ENCODE results near the gene KRT81.
"Not testable (repeated sequence)": the region's sequence is repeated elsewhere in the genome, so short reads cannot be mapped to it uniquely, and the experiment has no call there.

Gene KRT81

DNA sequence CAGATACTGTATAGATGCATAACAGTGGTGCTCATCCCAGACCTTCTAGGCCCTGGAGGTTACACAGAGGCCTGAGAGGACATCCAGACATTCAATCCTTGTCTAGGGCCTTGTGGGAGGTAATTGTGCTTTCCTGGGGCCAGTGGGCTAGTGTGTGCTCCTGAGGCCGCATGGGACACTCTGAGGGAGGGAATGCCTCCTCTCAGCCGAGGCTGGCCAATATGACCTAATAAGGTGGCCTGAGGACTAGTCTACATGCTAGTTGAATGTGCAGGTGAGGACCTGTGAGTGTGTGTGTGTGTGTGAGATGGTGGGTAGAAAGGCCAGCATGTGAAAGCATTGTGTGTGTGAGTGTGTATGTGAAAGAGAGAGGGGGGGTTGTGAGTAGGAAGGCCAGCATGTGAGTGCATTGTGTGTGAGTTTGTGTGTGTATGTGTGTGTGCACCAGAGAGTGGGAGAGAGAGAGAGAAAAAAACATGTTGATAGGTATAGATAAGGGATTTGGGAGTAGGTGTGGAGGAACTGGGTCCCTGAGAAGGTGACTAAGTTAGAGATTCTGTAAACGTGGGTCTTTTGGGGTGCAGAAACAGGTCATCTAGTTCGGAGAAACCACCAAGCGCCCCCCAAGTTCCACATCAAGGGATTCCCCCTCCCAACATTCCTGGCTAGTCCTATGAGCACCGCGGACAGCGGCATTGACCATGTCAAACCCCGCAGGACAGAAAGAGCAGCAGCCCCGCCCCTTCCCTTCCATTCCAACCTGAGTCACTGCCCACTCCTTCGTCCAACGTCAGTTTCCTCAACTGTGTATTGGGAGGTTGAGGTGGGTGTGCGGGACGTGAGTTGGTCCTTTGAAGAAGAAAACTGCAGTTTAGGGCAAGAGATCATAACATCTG, 9.7 kb upstream of the KRT81 start:
- TF ChIP-seq, protein P1, sequence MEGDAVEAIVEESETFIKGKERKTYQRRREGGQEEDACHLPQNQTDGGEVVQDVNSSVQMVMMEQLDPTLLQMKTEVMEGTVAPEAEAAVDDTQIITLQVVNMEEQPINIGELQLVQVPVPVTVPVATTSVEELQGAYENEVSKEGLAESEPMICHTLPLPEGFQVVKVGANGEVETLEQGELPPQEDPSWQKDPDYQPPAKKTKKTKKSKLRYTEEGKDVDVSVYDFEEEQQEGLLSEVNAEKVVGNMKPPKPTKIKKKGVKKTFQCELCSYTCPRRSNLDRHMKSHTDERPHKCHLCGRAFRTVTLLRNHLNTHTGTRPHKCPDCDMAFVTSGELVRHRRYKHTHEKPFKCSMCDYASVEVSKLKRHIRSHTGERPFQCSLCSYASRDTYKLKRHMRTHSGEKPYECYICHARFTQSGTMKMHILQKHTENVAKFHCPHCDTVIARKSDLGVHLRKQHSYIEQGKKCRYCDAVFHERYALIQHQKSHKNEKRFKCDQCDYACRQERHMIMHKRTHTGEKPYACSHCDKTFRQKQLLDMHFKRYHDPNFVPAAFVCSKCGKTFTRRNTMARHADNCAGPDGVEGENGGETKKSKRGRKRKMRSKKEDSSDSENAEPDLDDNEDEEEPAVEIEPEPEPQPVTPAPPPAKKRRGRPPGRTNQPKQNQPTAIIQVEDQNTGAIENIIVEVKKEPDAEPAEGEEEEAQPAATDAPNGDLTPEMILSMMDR (IDR thresholded peaks at IDR 0.05; ENCODE audit: control extremely low read depth, extremely low read depth, low read depth, missing control alignments) = no peak
- DNase-seq (ENCODE audit: extremely low spot score) = no peak
- ChIA-PET POLR2A (no interaction called here), CTCF (no interaction called here)

DNA sequence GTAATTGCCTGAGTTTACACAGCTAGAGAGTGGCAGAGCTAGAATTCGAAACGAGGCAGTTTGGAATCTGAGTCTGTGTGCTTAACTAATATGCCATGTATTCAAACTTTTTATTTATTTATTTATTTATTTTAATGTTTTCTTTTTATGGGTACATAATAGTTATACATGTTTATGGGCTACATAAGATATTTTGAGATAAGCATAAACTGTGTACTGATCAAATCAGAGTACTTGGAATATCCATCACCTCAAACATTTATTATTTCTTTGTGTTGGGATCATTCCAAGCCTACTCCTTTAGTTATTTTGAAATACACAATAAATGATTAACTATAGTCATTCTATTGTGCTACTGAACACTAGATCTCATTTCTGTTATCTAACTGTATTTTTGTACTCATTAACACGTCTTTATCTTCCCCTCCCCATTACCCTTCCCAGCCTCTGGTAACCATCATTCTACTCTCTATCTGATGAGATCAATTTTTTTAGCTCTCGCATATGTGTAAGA, 7.4 kb upstream of the KRT81 start:
- TF ChIP-seq, protein P1 (IDR thresholded peaks at IDR 0.05; ENCODE audit: control extremely low read depth, extremely low read depth, low read depth, missing control alignments) = no peak
- DNase-seq (ENCODE audit: extremely low spot score) = no peak
- CTCF ChIA-PET = interaction anchor here (1.4 kb wide), 1 partner anchor 16 kb away, joined by 5 read pairs; no protein-coding TSS in a partner anchor
- POLR2A ChIA-PET = no interaction called here

DNA sequence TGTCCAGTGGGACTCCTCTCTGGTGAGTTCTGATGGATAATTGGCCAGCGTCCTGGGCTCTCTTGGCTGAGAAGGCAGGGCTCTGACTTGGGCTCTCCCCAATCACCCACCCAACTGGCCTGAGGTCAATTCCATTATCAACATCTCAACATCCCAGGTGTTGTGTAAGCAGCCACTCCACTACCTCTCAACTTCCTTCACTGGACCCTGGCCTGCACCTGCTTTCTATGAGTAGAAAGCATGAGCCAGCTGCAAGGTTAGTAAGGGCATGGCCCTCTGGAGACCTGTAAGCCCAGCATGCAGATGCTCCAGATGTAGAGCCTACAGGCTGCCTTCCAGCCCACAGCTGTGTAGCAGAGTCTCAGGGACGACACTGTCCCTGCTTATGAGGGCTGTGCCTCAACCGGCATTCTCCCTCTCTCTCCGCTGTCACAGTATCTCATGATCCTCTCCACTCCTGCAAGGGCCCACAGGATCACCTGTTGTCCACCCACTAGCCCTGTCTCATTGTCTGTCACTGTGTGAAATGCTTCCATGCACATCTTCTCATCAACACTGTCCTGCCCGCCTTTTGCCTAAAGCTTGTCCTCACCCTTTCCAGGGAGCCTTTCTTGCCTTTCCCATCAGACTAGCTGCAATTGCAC, 5.4 kb upstream of the KRT81 start:
- DNase-seq (ENCODE audit: extremely low spot score) = no peak
- POLR2A ChIA-PET = no interaction called here
- TF ChIP-seq, protein P1 (IDR thresholded peaks at IDR 0.05; ENCODE audit: control extremely low read depth, extremely low read depth, low read depth, missing control alignments) = no peak

DNA sequence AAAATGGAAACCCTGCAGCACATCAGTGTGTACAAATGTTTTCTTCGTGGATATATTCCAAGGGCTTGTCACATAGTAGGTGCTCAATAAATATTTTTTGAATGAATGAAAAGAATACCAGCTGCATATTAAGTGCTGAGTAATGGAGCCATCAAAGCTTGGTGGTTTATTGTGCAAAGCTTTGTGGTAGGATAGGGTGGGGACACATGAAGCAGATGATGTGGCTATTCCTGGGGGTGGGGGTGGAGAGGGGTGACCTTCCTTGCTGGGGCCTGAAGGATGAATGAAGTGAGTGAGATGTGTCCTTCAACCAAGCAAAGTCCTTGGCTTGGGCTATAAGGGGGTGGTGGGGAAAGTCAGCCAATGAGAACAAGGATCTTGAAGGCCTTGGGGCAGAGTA, 4.3 kb upstream of the KRT81 start:
- no peak for DNase-seq (ENCODE audit: extremely low spot score)
- ChIA-PET CTCF (interaction anchor here (1.0 to 4.3 kb wide), 6 partner anchors 11 to 139 kb away, joined by 3 to 39 read pairs (median 4); no protein-coding TSS in a partner anchor), POLR2A (no interaction called here)
- TF ChIP-seq, protein P1 (IDR thresholded peaks at IDR 0.05; ENCODE audit: control extremely low read depth, extremely low read depth, low read depth, missing control alignments) = no peak

More for the DNA sequence above, 5.4 kb upstream of the KRT81 start:
- CTCF ChIA-PET = interaction anchor here (1.3 to 1.5 kb wide), 4 partner anchors 10 to 140 kb away, joined by 3 to 7 read pairs (median 3); no protein-coding TSS in a partner anchor

DNA sequence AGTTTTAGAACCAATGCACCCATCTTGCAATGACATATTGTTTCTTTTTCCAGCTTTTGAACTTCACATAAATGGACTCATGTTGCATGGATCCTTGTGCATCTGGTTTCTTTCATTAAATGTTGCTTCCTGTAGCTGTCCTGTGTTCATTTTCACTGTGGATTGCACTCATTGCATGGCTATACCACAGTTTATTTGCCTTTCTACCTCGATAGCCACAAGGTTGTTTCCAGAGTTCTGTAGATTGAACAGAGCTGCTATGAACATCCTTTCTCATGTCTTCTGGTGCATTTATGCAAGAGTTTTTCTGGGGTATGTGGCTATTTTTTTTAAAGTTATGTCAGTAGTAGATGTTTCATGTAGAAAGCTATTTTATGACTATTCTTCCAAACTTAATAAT, 3.5 kb upstream of the KRT81 start:
- TF ChIP-seq, protein P1 (IDR thresholded peaks at IDR 0.05; ENCODE audit: control extremely low read depth, extremely low read depth, low read depth, missing control alignments) = no peak

DNA sequence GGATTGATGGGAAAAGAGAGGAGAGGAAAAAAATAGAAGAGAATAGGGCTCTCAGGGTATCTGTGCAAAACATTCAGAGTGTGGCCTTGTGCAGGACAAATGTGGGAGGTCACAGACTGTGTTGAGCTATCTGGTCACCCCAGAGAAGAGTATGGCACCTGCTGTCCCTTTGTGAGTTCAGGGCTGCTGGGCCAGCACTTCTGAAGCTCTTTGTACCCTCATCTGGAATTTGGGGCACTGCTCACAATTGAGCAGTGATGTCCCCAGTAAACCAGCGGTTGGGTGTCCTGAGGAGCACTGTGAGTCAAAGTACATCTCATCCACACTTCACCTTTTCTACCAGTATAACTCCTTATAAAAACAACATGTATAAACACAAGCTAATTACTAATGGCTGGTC, 2.6 kb upstream of the KRT81 start:
- no peak for DNase-seq (ENCODE audit: extremely low spot score)
- ChIA-PET CTCF (interaction anchor here (1.2 to 4.3 kb wide), 4 partner anchors 13 to 79 kb away, joined by 4 to 39 read pairs (median 6); no protein-coding TSS in a partner anchor), POLR2A (interaction anchor here (0.6 kb wide), 1 partner anchor 800 kb away, joined by 3 read pairs; no protein-coding TSS in a partner anchor)
- TF ChIP-seq, protein P1 (IDR thresholded peaks at IDR 0.05; ENCODE audit: control extremely low read depth, extremely low read depth, low read depth, missing control alignments) = no peak

More for the DNA sequence above, 3.5 kb upstream of the KRT81 start:
- ChIA-PET CTCF (interaction anchor here (1.0 to 4.3 kb wide), 6 partner anchors 11 to 78 kb away, joined by 3 to 39 read pairs (median 4); no protein-coding TSS in a partner anchor), POLR2A (no interaction called here)
- no peak for DNase-seq (ENCODE audit: extremely low spot score)

DNA sequence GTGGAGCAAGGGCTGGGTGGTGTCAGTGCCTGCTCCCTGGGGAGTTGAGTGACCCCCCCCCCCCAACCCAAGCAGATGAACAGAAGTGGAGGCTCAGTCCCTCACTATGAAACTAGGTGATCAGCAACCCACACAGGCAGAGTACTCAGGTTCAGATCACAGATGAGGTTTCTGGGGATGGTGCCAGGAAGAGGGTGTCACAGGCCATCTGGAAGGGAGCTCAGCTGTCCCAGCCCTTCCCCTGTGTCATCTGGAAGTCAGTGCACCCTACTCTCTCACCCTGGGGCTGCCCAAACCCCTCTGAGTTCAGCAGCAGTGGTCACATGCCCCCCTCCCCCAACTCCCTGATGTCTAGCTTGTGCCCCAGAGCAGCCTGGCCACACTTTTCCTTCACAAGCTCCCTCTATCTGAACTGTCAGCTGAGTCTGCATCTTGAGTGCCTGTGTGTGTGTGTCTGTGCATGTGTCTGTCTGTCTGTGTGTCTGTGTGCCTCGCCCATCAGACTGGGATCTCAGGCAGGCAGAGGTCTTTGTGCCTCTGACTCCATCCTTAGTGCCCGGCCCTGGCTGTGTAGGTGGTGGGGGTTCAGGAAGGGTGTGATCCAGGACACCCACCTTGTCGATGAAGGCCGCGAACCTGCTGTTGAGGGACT, 725 bp downstream of the KRT81 start:
- POLR2A ChIA-PET; CTCF ChIA-PET; DNase-seq (ENCODE audit: extremely low spot score): not testable (repeated sequence)

DNA sequence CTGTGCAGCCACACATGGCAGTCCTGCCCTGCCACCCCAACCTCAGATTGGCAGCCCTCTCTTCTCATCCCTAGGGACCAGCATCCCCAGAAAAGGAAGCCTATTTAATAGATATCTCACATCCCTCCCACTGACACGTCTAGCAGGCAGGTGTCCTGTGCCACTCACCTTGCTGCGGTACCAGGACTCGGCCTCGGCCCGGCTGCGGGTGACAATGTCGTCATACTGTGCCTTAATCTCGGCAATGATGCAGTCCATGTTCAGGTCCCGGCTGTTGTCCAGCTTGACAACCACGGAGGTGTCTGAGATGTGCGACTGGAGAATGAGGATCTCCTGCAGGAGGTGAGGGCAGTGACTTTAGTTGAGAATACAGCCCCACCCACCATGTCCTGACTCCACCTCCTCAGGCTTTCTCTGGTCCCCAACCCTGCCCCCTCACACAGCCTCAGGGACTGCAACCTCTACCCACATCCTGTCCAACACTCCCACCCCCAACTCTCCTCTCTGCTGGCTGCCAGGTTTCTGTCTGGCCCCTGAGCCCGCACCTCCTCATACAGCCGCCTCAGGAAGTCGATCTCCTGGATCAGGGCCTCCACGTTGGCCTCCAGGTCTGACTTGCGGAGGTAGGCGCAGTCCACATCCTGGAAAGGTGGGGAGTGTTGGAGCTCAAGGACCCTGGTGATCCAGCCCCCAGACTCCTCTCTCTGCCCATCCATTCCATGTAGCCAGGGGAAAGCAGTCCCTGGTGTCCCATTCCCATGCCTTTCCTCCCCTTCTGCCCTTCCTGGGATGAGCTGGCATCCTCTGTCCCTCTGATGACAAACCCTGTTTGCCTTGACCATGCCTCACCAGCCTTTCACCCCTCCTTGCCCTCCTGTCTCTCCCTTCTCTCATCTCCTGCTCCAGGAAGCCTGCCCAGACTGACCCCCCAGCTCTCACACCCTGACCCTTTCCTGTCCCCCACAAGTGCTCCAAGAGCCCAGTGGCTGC, 3.2 kb downstream of the KRT81 start:
- POLR2A ChIA-PET; DNase-seq (ENCODE audit: extremely low spot score): not testable (repeated sequence)
- CTCF ChIA-PET = interaction anchor here (0.6 to 1.8 kb wide), 5 partner anchors 9 to 42 kb away, joined by 3 to 5 read pairs (median 3); no protein-coding TSS in a partner anchor

Data from GM10248 (cell line).